HS-5 (cell line): ENCODE measurements around the gene TBCEL.

Experiments used
- DNase-seq: peaks from one replicate; pipeline ENCODE4 v3.0.0-alpha.2; 2012; ENCODE audit warnings: low read depth

Gene TBCEL

GRCh38 chr11:121138259-121138658 lies 114.4 kb downstream of the TBCEL start:
- no peak for DNase-seq

DNA sequence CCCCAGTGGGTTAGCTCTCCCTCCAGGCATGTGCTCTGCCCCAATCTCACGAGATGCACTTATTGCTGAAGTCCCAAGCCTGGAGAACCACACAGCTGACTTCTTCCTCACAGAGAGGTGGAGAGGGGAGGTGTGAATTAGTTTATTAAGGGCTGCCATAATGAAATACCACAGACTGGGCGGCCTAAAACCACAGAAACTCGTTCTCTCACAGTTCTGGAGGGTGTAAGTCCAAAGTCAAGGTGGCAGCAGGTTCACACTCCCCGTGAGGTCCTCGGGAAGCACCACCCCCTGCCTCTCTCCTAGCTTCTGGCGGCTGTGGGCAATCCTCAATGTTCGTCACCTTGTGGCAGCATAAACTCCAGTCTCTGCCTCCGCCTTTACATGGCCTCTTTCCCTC lies 116.5 kb downstream of the TBCEL start:
- no peak for DNase-seq
